PFSK-1 (cell line): Measurements from ENCODE around the gene TEX2.

ENCODE experiments used
- FOXP2 ChIP-seq: optimal IDR thresholded peaks from 2 replicates; pipeline ENCODE3; 2011; ENCODE audit warnings: borderline replicate concordance, control low read depth, inconsistent platforms; ENCODE audit not compliant: insufficient read depth; ENCODE audit errors: extremely low read length, extremely low read depth
- POLR2AphosphoS5 ChIP-seq: IDR thresholded peaks from 2 replicates; pipeline ENCODE4 v1.6.1; 2012; ENCODE audit warnings: low read depth, mild to moderate bottlenecking, control low read depth, low read length, moderate library complexity
- SIN3A ChIP-seq: IDR thresholded peaks from 2 replicates; pipeline ENCODE4 v1.6.1; 2012; ENCODE audit warnings: mild to moderate bottlenecking, low read length, moderate library complexity, borderline replicate concordance; ENCODE audit not compliant: insufficient read depth
- TAF1 ChIP-seq: IDR thresholded peaks from 2 replicates; pipeline ENCODE4 v1.6.1; 2012; ENCODE audit warnings: low read length, control low read depth, borderline replicate concordance; ENCODE audit not compliant: insufficient read depth
- TF ChIP-seq, protein P1 (sequence below), 2 experiments: IDR thresholded peaks; 2 replicates each; pipeline versions ENCODE4 v1.6.1 to v1.8.0; 2011 to 2012; ENCODE audit warnings: low read depth in 2 of 2, low read length in 2 of 2, control low read depth in 1 of 2, inconsistent platforms in 1 of 2, mild to moderate bottlenecking in 1 of 2, moderate library complexity in 1 of 2; ENCODE audit not compliant: insufficient read depth in 1 of 2

Gene TEX2

GRCh38 chr17:64193561-64193960 is 69.5 kb downstream of the TEX2 start:
- TF ChIP-seq, protein P1, sequence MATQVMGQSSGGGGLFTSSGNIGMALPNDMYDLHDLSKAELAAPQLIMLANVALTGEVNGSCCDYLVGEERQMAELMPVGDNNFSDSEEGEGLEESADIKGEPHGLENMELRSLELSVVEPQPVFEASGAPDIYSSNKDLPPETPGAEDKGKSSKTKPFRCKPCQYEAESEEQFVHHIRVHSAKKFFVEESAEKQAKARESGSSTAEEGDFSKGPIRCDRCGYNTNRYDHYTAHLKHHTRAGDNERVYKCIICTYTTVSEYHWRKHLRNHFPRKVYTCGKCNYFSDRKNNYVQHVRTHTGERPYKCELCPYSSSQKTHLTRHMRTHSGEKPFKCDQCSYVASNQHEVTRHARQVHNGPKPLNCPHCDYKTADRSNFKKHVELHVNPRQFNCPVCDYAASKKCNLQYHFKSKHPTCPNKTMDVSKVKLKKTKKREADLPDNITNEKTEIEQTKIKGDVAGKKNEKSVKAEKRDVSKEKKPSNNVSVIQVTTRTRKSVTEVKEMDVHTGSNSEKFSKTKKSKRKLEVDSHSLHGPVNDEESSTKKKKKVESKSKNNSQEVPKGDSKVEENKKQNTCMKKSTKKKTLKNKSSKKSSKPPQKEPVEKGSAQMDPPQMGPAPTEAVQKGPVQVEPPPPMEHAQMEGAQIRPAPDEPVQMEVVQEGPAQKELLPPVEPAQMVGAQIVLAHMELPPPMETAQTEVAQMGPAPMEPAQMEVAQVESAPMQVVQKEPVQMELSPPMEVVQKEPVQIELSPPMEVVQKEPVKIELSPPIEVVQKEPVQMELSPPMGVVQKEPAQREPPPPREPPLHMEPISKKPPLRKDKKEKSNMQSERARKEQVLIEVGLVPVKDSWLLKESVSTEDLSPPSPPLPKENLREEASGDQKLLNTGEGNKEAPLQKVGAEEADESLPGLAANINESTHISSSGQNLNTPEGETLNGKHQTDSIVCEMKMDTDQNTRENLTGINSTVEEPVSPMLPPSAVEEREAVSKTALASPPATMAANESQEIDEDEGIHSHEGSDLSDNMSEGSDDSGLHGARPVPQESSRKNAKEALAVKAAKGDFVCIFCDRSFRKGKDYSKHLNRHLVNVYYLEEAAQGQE (IDR thresholded peaks at IDR 0.05; ENCODE audit: insufficient read depth in 1 of 2, low read depth in 2 of 2, low read length in 2 of 2) = no peak
- TF ChIP-seq FOXP2 (no peak), POLR2AphosphoS5 (no peak), SIN3A (no peak), TAF1 (no peak)

- TF ChIP-seq SIN3A = no peak
- no peak for TF ChIP-seq POLR2AphosphoS5
- no peak for TF ChIP-seq TAF1
- no peak for TF ChIP-seq FOXP2
- TF ChIP-seq, protein P1 (IDR thresholded peaks at IDR 0.05; ENCODE audit: insufficient read depth in 1 of 2, low read depth in 2 of 2, low read length in 2 of 2) = no peak
These were observed 70.5 kb downstream of the TEX2 start for GRCh38 chr17:64192589-64192988.

DNA sequence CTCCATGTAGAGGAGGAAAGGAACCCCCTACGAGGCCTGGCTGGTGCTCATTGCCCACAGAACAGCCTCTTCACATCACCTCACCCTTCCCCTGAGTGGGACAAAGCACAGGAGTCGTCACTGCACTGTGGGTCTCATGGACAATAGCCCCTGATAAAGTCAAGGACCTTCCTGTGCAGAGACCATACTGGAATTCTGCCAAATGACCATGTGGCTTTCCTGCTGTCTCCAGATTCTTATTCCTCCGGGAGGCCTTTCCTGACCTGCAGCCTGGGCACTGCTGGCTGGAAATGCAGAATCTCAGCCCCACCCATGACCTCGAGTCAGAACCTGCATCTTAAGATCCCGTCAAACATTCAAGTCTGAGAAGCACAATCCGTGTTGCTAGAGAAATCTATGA is 72.6 kb downstream of the TEX2 start:
- TF ChIP-seq, protein P1 (IDR thresholded peaks at IDR 0.05; ENCODE audit: insufficient read depth in 1 of 2, low read depth in 2 of 2, low read length in 2 of 2) = no peak
- TF ChIP-seq TAF1 (no peak), FOXP2 (no peak)

DNA sequence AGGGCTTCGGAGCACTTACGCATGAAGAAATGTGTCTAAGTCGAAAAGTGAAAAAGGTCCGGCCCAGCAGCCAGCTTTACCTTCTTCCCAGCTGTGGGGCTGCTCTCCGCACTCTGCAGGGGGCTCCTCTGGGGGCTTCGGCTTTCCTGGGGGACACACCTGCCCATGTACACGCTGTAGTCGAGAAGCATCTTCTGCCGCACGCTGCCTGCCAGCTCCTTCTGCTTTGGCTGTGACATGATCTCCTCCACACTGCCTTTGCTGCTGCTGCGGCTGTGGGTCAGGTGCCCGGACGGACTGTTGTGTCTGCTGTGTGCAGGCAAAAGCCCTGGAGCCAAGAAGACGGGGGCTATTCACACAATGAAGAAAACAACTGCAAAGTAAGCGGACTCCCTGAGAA is 75.0 kb downstream of the TEX2 start:
- no peak for TF ChIP-seq SIN3A
- no peak for TF ChIP-seq FOXP2
- TF ChIP-seq, protein P1 (IDR thresholded peaks at IDR 0.05; ENCODE audit: insufficient read depth in 1 of 2, low read depth in 2 of 2, low read length in 2 of 2) = no peak
- no peak for TF ChIP-seq POLR2AphosphoS5
- TF ChIP-seq TAF1 = no peak
